ENCODE results near the gene NHERF1. TPM values are rescaled to one million over a fixed set of nuclear protein-coding genes. Genes with fewer than 3 reads are reported as not detected.

The NHERF1 gene
- total and polyA plus RNA-seq, 7 donors, result 2.4 to 37.1 (median 4.9) TPM

GRCh38 chr17:74804683-74805082 lies 56.3 kb downstream of the NHERF1 start:
- TF ChIP-seq CTCF (IDR thresholded peaks at IDR 0.05), result no peak
- Histone ChIP-seq H3K36me3 (ENCODE audit: insufficient read depth in 1 of 2, low read depth in 1 of 2) (peaks cover 0 to 20% of the 10 kb centered on the region in 2 donors), H3K27me3 (ENCODE audit: insufficient read depth in 3 of 3, low read length in 2 of 3) (no peaks in the 10 kb centered on the region), H3K9me3 (no peaks in the 10 kb centered on the region), H3K27ac (no peak overlapping the region), H3K4me1 (no peaks in the 10 kb centered on the region), H3K4me3 (no peak overlapping the region)
- DNase-seq, result no peak
- no peak for ATAC-seq
- intact Hi-C loops (cut with DNase I), result loop anchor here in 1 of 2 donors (5.0 kb wide), 1 partner anchor 43 kb away; no protein-coding TSS in a partner anchor
- WGBS, 3 donors, result 95 to 99% (median 99%) methylated on average over 7 of the region's 7 CpGs

DNA sequence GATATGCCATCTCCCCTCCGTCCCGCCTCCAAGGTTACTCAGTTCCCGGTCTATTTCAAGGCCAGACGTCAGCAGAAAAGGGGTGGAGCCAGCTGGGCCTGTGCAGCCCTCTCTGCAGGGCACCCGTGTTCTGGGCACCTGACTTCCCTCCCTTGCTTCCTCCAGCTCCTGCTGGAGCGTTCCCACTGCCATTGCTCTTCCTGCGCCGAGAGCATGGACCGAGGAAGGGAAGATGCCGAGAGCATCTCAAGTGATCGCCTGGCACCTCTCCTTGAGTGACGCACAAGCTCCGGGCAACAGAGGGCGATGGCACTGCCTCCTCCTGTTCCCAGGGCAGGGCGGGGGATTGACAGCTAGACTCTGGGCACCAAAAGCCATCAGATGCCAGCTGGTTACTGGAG lies 57.2 kb downstream of the NHERF1 start:
- TF ChIP-seq CTCF (IDR thresholded peaks at IDR 0.05), result no peak
- Histone ChIP-seq H3K27me3 (ENCODE audit: insufficient read depth in 3 of 3, low read length in 2 of 3) (no peaks in the 10 kb centered on the region), H3K9me3 (no peaks in the 10 kb centered on the region), H3K36me3 (ENCODE audit: insufficient read depth in 1 of 2, low read depth in 1 of 2) (peaks cover 0 to 11% of the 10 kb centered on the region in 2 donors), H3K4me1 (no peaks in the 10 kb centered on the region), H3K4me3 (no peak overlapping the region), H3K27ac (no peak overlapping the region)
- DNase-seq, result no peak
- 61 to 77% (median 68%) methylated on average over 13 to 15 of the region's 15 CpGs for WGBS, 3 donors
- intact Hi-C loops (cut with DNase I), result no loop called here
- peak; percentile 60 to 80 (median 72) for ATAC-seq

GRCh38 chr17:74806334-74806733 lies 57.9 kb downstream of the NHERF1 start:
- H3K36me3 ChIP-seq (ENCODE audit: insufficient read depth in 1 of 2, low read depth in 1 of 2), result peaks cover 0 to 7% of the 10 kb centered on the region in 2 donors
- no peak for ATAC-seq
- intact Hi-C loops (cut with DNase I), result no loop called here
- no peak overlapping the region for H3K4me3 ChIP-seq
- H3K4me1 ChIP-seq, result no peaks in the 10 kb centered on the region
- no peaks in the 10 kb centered on the region for H3K9me3 ChIP-seq
- DNase-seq, result no peak
- no peak for TF ChIP-seq CTCF (IDR thresholded peaks at IDR 0.05)
- WGBS, 3 donors, result 87 to 89% (median 87%) methylated on average over 10 of the region's 10 CpGs
- no peak overlapping the region for H3K27ac ChIP-seq
- H3K27me3 ChIP-seq (ENCODE audit: insufficient read depth in 3 of 3, low read length in 2 of 3), result no peaks in the 10 kb centered on the region

DNA sequence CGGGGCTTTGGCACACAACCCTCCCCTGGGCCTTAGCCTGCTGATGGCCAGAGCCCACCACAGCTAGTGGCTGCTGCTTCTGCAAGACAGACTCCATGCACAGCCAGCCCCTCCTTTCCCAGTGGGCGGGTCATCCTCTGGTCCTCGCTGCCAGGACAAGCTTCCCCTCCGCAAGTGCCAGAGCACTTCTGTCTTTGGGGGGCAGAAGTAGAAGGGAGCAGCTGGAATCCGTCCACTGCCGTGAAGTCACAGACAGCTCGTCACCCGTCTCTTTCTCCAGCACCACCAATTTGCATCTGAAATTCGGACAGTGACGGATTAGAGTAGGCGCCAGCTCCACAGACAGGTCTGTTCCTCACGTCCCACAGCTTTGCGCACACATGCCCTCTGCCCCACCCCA lies 59.0 kb downstream of the NHERF1 start:
- no peak overlapping the region for H3K27ac ChIP-seq
- ATAC-seq (no peak), DNase-seq (no peak)
- TF ChIP-seq CTCF (IDR thresholded peaks at IDR 0.05), result no peak
- no peaks in the 10 kb centered on the region for H3K27me3 ChIP-seq (ENCODE audit: insufficient read depth in 3 of 3, low read length in 2 of 3)
- H3K4me3 ChIP-seq, result no peak overlapping the region
- intact Hi-C loops (cut with DNase I), result no loop called here
- 84 to 89% (median 87%) methylated on average over 13 of the region's 13 CpGs for WGBS, 3 donors
- H3K36me3 ChIP-seq (ENCODE audit: insufficient read depth in 1 of 2, low read depth in 1 of 2), result peaks cover 0 to 7% of the 10 kb centered on the region in 2 donors
- no peaks in the 10 kb centered on the region for H3K4me1 ChIP-seq
- H3K9me3 ChIP-seq, result no peaks in the 10 kb centered on the region

DNA sequence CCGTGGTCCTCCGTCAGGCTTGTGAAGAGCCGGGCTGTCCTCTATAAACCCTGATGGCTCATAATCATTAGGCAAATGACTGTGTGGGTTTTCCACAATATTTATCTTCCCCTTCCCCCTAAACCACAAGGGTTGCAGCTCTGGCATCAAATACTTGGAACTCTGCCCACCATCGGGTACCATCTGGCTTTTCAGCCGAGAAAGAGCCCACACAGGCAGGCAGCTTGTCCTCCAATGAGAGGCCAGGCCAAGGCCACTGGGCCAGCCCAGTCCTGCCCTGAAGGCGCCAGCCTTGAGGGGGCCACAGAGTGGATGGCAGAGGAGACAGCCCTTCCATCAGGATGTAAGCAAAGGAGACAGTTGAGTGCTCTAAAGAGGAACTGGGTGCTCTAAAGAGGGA lies 59.5 kb downstream of the NHERF1 start:
- H3K4me3 ChIP-seq, result no peak overlapping the region
- DNase-seq, result no peak
- H3K36me3 ChIP-seq (ENCODE audit: insufficient read depth in 1 of 2, low read depth in 1 of 2), result peaks cover 0 to 7% of the 10 kb centered on the region in 2 donors
- TF ChIP-seq CTCF (IDR thresholded peaks at IDR 0.05), result no peak
- no peaks in the 10 kb centered on the region for H3K4me1 ChIP-seq
- no peaks in the 10 kb centered on the region for H3K27me3 ChIP-seq (ENCODE audit: insufficient read depth in 3 of 3, low read length in 2 of 3)
- intact Hi-C loops (cut with DNase I), result no loop called here
- H3K27ac ChIP-seq, result no peak overlapping the region
- WGBS, 3 donors, result 53 to 76% (median 62%) methylated on average over 6 of the region's 6 CpGs
- no peak for ATAC-seq
- H3K9me3 ChIP-seq, result no peaks in the 10 kb centered on the region

Measured in psoas muscle (tissue), 8 donors.